ENCODE data around the gene USP36.

- TF ChIP-seq MAX (IDR thresholded peaks at IDR 0.05) (no peak), REST (IDR thresholded peaks at IDR 0.05; ENCODE audit: low read depth) (no peak), NFIC (IDR thresholded peaks at IDR 0.05) (no peak), YY1 (IDR thresholded peaks at IDR 0.05; ENCODE audit: low read depth) (no peak), RAD21 (IDR thresholded peaks at IDR 0.05; ENCODE audit: low read depth) (no peak)
These were observed 34.9 kb upstream of the USP36 start for GRCh38 chr17:78875363-78876093.

Measured in Ishikawa (cell line).